ENCODE measurements around the gene MPRIP.

MPRIP gene

DNA sequence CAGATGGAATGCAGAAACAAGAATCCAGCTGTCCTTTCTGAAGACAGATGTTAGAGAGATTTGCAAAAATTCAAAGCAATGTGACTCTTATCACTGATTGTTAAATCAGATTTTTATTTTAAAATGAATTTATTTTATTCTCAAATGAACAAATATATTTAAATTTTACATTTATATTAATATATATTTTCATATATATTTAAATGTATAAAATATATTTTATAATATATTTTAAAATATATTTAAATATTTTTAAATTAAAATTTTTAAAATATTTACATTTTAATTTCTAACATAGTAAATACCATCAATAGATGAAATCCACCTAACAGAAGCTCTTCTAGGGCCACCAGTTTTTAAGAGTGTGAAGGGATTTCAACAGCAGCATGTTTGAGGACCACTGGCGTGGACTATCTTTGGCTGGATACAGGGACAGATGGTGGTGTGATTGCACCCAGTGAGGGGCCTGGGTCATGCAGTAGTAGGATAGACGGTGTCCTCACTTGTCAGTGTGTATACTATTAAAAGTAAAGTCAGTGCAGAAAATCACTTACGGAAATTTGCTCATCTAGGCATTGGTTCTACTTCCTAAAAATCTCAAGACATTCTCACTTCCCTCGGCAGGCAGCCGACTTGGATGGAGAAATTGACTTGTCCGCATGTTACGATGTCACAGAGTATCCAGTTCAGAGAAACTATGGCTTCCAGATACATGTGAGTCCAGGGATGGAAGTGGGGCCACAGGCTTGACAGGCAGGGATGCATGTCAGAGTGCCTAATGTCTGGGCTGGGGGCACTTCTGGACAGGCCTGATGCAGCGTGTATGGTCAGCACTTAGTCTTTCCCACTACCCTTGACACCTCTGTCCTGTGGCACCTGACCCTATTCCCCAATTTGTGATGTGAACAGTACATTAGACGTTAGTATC, 107.5 kb downstream of the MPRIP start:
- DNase-seq (ENCODE audit: extremely low read depth, insufficient read length), result no peak
- Histone ChIP-seq H3K36me3 (ENCODE audit: control insufficient read depth, insufficient read depth, low read length) (peaks cover 41% of the 10 kb centered on the region), H3K27me3 (replicated peaks; ENCODE audit: control insufficient read depth, insufficient read depth, low read length) (no peaks in the 10 kb centered on the region), H3K4me3 (replicated peaks; ENCODE audit: low read depth, low read length) (no peak overlapping the region)
- TF ChIP-seq, protein P1, sequence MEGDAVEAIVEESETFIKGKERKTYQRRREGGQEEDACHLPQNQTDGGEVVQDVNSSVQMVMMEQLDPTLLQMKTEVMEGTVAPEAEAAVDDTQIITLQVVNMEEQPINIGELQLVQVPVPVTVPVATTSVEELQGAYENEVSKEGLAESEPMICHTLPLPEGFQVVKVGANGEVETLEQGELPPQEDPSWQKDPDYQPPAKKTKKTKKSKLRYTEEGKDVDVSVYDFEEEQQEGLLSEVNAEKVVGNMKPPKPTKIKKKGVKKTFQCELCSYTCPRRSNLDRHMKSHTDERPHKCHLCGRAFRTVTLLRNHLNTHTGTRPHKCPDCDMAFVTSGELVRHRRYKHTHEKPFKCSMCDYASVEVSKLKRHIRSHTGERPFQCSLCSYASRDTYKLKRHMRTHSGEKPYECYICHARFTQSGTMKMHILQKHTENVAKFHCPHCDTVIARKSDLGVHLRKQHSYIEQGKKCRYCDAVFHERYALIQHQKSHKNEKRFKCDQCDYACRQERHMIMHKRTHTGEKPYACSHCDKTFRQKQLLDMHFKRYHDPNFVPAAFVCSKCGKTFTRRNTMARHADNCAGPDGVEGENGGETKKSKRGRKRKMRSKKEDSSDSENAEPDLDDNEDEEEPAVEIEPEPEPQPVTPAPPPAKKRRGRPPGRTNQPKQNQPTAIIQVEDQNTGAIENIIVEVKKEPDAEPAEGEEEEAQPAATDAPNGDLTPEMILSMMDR (IDR thresholded peaks at IDR 0.05; ENCODE audit: insufficient read depth, low read length, poor library complexity, severe bottlenecking), result no peak

DNA sequence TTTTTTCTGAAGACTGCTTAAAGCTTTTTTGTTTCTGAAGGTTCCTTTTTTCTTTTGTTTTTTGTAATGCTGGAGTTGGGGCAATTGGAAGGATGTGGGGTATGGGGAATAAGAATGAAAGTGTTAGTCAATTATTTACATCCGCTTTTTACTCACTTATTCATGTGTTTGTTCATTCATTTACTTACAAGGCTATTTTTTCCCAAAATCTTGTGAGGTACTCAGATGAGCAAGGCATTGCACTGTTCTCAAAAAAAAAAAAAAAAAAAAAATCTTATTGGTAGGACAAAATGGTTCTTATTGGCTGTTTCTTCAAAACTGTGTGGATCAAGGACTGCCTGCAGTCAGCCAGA, 108.2 kb downstream of the MPRIP start:
- TF ChIP-seq, protein P1 (IDR thresholded peaks at IDR 0.05; ENCODE audit: insufficient read depth, low read length, poor library complexity, severe bottlenecking), result no peak
- H3K36me3 ChIP-seq (ENCODE audit: control insufficient read depth, insufficient read depth, low read length), result peaks cover 40% of the 10 kb centered on the region
- H3K4me3 ChIP-seq (replicated peaks; ENCODE audit: low read depth, low read length), result no peak overlapping the region
- no peaks in the 10 kb centered on the region for H3K27me3 ChIP-seq (replicated peaks; ENCODE audit: control insufficient read depth, insufficient read depth, low read length)
- no peak for DNase-seq (ENCODE audit: extremely low read depth, insufficient read length)

DNA sequence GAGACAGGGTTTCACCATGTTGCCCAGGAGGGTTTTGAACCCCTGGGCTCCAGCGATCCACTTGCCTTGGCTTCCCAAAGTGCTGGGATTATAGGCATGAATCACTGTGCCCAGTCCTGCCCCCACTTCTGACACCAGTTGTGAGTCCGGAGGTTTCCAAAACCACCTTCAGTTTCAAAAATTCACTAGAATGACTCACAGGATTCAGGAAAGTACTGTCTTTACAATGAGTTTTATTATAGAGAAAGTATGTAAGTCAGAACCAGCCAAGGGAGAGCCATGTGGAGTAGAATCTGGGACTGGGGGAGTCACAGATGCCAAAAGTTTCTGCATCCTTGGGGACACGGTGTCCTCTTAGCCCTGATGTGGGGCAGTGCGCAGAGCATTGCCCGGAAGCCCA, 108.8 kb downstream of the MPRIP start:
- no peak for DNase-seq (ENCODE audit: extremely low read depth, insufficient read length)
- H3K27me3 ChIP-seq (replicated peaks; ENCODE audit: control insufficient read depth, insufficient read depth, low read length), result no peaks in the 10 kb centered on the region
- TF ChIP-seq, protein P1 (IDR thresholded peaks at IDR 0.05; ENCODE audit: insufficient read depth, low read length, poor library complexity, severe bottlenecking), result no peak
- H3K36me3 ChIP-seq (ENCODE audit: control insufficient read depth, insufficient read depth, low read length), result peaks cover 38% of the 10 kb centered on the region
- H3K4me3 ChIP-seq (replicated peaks; ENCODE audit: low read depth, low read length), result no peak overlapping the region

DNA sequence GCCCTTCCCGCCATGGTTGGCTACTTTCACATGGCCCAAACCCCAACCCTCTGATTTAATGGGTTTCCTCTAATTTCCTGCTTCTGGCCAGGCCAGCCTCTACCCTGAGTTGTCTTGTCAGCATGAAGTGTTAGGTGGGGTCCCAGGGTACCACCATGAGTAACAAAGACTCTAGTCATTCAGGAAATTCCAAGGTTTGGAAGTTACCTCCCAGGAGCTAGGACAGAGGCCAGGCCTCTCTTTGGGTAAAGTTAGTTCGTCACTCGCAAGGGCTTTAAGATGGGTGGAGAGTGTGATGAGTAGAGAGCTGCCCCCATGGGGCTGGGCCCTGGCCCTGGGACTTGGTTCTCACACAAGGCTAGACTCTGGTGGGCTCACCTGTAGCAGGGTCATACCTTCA, 109.3 kb downstream of the MPRIP start:
- TF ChIP-seq, protein P1 (IDR thresholded peaks at IDR 0.05; ENCODE audit: insufficient read depth, low read length, poor library complexity, severe bottlenecking), result no peak
- no peak for DNase-seq (ENCODE audit: extremely low read depth, insufficient read length)
- no peaks in the 10 kb centered on the region for H3K27me3 ChIP-seq (replicated peaks; ENCODE audit: control insufficient read depth, insufficient read depth, low read length)
- H3K4me3 ChIP-seq (replicated peaks; ENCODE audit: low read depth, low read length), result no peak overlapping the region
- peaks cover 39% of the 10 kb centered on the region for H3K36me3 ChIP-seq (ENCODE audit: control insufficient read depth, insufficient read depth, low read length)

DNA sequence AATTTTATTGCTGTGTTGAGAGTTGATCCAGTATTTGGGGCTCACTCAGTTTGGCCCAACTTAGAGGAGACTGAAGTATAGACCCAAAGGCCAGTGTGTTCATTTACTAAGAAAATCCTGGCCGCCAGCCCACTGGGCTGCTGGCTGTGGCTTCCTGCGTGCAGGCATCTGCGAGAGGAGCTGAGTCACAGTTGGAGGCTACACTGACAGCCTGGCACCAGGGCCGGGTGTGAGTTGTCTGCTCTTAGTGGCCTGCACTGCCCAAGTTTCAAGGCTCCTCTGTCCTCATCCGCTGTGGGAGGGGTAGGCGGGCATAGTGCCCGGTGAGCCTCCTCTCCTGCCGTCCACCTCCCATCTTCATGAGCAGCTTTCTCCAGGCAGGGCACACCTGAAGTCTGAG, 109.7 kb downstream of the MPRIP start:
- peaks cover 38% of the 10 kb centered on the region for H3K36me3 ChIP-seq (ENCODE audit: control insufficient read depth, insufficient read depth, low read length)
- no peak overlapping the region for H3K4me3 ChIP-seq (replicated peaks; ENCODE audit: low read depth, low read length)
- TF ChIP-seq, protein P1 (IDR thresholded peaks at IDR 0.05; ENCODE audit: insufficient read depth, low read length, poor library complexity, severe bottlenecking), result no peak
- no peaks in the 10 kb centered on the region for H3K27me3 ChIP-seq (replicated peaks; ENCODE audit: control insufficient read depth, insufficient read depth, low read length)
- no peak for DNase-seq (ENCODE audit: extremely low read depth, insufficient read length)
